AG04449 (cell line): ENCODE measurements around the gene CDC14B.
"Not testable (repeated sequence)": the region's sequence is repeated elsewhere in the genome, so short reads cannot be mapped to it uniquely, and the experiment has no call there.

Experiments used
- CTCF ChIA-PET: fragments of 350-600 bp; formaldehyde crosslinking; extraction: SDS; loops from one replicate; lab custom pipeline; 2021; ENCODE audit warnings: antibody characterized with exemption; lab: Yijun Ruan, JAX
- POLR2A ChIA-PET: fragments of 400-600, 350-600 bp; formaldehyde crosslinking; extraction: SDS; loops from one replicate; lab custom pipeline; 2020; ENCODE audit warnings: antibody characterized with exemption, inconsistent platforms; lab: Yijun Ruan, JAX
- DNase-seq: peaks from one replicate; pipeline ENCODE4 v3.0.0-alpha.2; 2010; ENCODE audit warnings: low read depth, low spot score
- H3K4me3 ChIP-seq: 2 replicates; pipeline ENCODE4 v1.5.1; 2011; ENCODE audit warnings: low read depth, mild to moderate bottlenecking, control low read depth, low read length
- CTCF ChIP-seq: IDR thresholded peaks from one replicate; pipeline ENCODE4 v1.5.1; 2011; ENCODE audit warnings: mild to moderate bottlenecking, moderate library complexity, low read length, control low read depth, inconsistent platforms; ENCODE audit not compliant: insufficient read depth; ENCODE audit errors: missing control alignments

Gene CDC14B

GRCh38 chr9:96638606-96639364 lies 19.1 kb upstream of the CDC14B start:
- DNase-seq = no peak
- no peak for TF ChIP-seq CTCF
- ChIA-PET POLR2A (no interaction called here), CTCF (no interaction called here)
- no peak overlapping the region for H3K4me3 ChIP-seq

GRCh38 chr9:96636368-96636767 lies 16.7 kb upstream of the CDC14B start:
- ChIA-PET CTCF (interaction anchor here (0.8 to 1.4 kb wide), 3 partner anchors 30 to 319 kb away, joined by 3 to 4 read pairs (median 3); no protein-coding TSS in a partner anchor), POLR2A (no interaction called here)
- H3K4me3 ChIP-seq = no peak overlapping the region
- TF ChIP-seq CTCF = no peak
- DNase-seq = no peak

GRCh38 chr9:96633579-96633978 lies 13.9 kb upstream of the CDC14B start:
- CTCF ChIA-PET = interaction anchor here (1.1 kb wide), 1 partner anchor 16 kb away, joined by 3 read pairs; no protein-coding TSS in a partner anchor
- H3K4me3 ChIP-seq, DNase-seq, POLR2A ChIA-PET: not testable (repeated sequence)

GRCh38 chr9:96626912-96627311 lies 7.3 kb upstream of the CDC14B start:
- TF ChIP-seq CTCF = no peak
- no peak for DNase-seq
- POLR2A ChIA-PET = no interaction called here
- no peak overlapping the region for H3K4me3 ChIP-seq
- CTCF ChIA-PET = no interaction called here

- H3K4me3 ChIP-seq = no peak overlapping the region
- POLR2A ChIA-PET = no interaction called here
- CTCF ChIA-PET = interaction anchor here (1.0 kb wide), 1 partner anchor 294 kb away, joined by 3 read pairs; no protein-coding TSS in a partner anchor
- no peak for TF ChIP-seq CTCF
- no peak for DNase-seq
Measured at GRCh38 chr9:96621618-96622017, 2.0 kb upstream of the CDC14B start.

GRCh38 chr9:96620832-96621269 lies 1.2 kb upstream of the CDC14B start:
- ChIA-PET POLR2A (interaction anchor here (1.2 kb wide), 1 partner anchor 133 kb away, joined by 7 read pairs; no protein-coding TSS in a partner anchor), CTCF (interaction anchor here (1.0 kb wide), 1 partner anchor 293 kb away, joined by 3 read pairs; no protein-coding TSS in a partner anchor)
- TF ChIP-seq CTCF = no peak
- DNase-seq = no peak
- no peak overlapping the region for H3K4me3 ChIP-seq
